Skeletal muscle cell (primary cell): ENCODE data around the gene EFNB2.

Experiments used
- DNase-seq: peaks from one replicate; pipeline ENCODE4 v3.0.0-alpha.2; 2010; ENCODE audit warnings: low read depth
- H3K4me3 ChIP-seq: 2 replicates; pipeline ENCODE4 v1.5.1; 2011; ENCODE audit warnings: low read depth, mild to moderate bottlenecking, control low read depth, low read length, moderate library complexity

The EFNB2 gene

DNA sequence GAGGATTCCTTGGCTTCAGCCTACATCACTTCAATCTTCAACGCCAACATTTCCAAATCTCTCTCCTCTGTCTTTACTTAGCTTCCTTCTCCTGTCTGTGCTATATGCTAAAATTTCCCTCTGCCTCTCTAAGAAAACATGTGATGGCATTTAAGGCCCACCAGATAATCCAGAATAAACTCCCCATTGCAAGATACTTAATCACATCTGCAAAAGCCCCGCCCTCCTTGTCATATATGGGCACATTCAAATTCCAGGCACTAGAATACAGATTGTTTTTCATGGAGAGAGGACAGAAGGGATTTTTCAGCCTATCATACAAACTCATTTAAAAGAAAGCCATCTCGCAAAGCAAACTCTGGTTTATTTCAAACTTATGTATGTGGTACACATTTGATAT is 16.3 kb upstream of the EFNB2 start:
- no peak for DNase-seq
- no peak overlapping the region for H3K4me3 ChIP-seq

DNA sequence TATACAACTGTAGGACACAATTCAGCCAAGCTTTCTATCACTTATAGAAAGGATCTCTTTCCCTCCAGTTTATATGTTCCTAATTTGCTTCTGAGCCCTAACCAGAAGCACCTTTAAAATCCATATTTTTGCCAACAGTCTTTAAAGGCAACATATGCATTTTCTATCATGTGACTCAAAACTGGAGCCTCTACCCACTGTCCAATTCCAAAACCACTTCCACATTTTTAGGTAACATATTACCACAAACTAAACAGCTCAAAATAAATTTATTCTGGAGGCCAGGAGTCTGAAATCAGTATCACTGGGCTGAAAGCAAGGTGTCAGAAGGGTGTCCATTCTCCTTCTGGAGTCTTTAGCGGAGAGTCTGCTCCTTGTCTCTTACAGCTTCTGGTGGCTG is 15.9 kb upstream of the EFNB2 start:
- DNase-seq, result no peak
- no peak overlapping the region for H3K4me3 ChIP-seq

DNA sequence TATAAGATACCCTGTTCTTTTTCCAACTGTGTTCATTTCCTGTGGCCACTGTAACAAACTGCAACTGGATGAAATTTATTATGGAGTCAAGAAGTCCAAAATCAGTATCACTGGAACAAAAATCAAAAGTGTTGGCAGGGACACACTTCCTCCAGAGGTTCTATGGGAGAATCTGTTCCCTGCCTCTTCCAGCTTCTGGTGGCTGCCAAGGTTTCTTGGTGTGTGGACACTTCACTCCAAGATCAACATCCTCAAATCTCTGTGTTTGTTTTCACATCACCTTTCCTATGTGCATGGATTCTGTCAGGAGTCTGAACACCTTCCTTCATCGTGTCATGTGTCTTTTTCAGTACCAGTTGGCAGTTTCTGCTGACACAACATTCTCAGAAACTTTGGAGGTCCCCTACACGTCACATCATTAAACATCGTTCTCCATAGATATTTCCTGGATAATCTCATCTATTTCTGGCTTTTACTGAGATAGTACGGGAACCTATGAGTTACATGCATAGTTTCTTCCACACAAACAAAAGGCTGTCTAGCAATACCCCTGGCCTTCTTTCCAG is 15.2 kb upstream of the EFNB2 start:
- no peak for DNase-seq
- H3K4me3 ChIP-seq, result no peak overlapping the region

DNA sequence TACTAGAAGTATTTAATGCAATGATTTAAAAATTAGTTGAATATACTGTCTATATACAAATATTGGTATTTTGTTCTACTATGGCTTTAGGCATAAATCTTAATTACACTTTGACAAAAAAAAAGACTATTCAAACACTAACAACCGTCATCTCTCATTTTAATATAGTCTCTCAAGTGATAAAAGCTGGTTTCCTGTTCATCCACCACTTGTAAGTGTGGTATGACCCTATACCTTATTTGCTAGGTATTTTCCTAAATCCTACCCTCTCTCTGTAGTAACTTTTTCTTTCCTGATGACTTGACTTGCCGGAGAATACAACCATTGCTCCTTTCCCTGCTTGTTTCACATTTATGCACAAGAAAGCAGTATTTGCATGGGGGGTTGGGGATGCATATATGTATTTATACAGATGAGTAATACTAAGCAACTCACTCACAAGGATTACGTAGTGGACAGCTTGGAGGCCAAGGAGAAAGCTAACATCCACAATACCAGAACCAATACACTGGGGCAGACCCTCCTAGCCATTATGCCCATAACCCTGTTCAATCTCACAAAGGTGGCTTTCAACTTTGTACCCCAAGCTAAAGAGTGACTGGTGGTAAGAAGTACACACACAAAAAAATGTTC is 12.7 kb upstream of the EFNB2 start:
- no peak for DNase-seq
- no peak overlapping the region for H3K4me3 ChIP-seq

DNA sequence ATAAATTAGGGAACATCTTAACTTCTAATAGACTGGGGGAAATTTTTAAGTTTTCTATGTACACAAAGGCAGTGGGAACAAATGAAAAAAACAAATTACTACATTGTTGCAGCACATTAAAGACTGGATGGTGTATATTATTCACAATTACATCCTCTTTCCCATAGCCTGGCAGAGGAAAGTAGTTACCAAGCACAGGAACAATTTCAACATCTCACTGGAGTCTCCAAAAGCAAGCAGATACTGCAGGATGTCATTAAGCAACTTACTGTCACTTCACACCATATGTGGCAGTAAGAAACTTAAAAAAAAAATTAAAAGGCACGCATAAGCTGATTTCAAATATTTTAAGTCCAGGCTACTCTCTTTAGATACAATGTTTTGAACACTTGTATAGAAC is 6.4 kb upstream of the EFNB2 start:
- DNase-seq, result no peak
- no peak overlapping the region for H3K4me3 ChIP-seq

DNA sequence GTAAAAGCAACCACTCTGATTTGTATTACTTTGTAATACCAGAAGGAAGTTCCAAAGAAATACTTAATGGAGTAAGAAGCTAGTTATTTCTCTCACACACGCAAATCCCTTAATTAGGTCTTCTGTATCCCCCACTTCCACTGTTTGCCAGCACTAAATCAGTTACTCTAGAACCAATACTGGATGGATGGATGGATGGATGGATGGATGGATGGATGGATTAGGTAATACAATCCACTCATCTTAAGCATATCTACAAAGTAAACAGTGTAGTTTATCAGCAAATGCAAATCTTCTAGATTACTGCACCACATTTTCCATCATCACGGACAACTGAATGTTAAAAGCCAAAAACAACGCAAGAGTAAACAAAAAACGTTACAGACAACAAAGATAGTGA is 5.2 kb upstream of the EFNB2 start:
- DNase-seq, result no peak

DNA sequence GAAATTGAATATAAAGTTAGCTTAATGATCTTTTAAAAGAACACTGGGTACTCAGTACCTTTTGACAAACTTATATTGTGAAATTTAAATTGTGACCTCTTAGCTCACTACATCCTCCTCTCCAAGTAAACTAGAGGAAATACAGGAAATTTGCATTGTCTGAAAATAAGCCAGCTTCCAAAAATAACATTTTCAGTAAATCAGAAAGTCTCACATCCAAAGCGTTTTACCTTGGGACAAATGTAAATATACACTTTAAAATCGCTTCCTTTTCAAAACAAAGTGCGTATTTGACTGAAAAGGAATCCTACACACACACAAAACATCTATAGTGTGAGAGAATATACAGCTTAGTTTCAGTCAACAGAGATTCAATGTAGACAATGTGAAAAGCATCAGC is 2.1 kb upstream of the EFNB2 start:
- no peak overlapping the region for H3K4me3 ChIP-seq
- DNase-seq, result no peak

More for the DNA sequence above, 5.2 kb upstream of the EFNB2 start:
- H3K4me3 ChIP-seq, result no peak overlapping the region

DNA sequence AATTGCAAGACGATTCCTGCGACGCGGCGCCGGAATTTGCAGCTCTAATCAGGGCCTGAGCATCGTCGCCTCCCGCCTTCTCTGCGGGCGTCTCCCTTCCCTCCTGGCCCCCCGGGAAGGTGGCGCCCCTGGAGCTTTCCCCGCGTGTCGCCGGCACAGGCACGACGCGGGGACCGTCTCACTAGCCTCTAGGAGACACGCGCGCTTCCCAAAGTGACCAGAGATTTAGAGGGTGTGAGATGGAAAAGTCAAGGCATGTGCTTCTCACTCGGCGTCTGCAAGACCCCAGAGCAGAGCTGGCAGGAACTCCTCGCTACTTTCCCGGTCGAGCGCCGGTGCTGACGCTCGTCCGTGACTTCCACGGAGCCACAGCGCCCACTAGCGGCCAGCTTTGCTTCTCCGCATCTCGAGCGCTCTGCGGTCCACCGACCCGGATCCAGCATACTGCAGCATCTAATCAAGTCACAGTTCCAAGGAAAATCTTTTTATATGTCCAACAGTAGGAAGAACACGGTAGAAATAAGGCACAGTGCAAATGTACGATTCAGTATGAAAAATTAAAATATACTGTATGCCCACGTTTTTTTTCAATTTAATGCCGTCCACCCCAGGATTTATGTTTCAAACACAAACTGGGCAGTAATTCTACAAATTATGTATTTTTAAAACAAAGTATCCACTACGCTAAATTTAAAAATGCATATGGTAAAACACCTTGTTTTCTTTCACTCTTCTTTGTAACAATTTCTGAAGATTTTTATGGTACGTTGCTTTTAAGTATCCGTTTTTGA is 977 bp upstream of the EFNB2 start:
- H3K4me3 ChIP-seq, result peak overlapping the region; percentile 73
- DNase-seq, result peak; percentile 60

DNA sequence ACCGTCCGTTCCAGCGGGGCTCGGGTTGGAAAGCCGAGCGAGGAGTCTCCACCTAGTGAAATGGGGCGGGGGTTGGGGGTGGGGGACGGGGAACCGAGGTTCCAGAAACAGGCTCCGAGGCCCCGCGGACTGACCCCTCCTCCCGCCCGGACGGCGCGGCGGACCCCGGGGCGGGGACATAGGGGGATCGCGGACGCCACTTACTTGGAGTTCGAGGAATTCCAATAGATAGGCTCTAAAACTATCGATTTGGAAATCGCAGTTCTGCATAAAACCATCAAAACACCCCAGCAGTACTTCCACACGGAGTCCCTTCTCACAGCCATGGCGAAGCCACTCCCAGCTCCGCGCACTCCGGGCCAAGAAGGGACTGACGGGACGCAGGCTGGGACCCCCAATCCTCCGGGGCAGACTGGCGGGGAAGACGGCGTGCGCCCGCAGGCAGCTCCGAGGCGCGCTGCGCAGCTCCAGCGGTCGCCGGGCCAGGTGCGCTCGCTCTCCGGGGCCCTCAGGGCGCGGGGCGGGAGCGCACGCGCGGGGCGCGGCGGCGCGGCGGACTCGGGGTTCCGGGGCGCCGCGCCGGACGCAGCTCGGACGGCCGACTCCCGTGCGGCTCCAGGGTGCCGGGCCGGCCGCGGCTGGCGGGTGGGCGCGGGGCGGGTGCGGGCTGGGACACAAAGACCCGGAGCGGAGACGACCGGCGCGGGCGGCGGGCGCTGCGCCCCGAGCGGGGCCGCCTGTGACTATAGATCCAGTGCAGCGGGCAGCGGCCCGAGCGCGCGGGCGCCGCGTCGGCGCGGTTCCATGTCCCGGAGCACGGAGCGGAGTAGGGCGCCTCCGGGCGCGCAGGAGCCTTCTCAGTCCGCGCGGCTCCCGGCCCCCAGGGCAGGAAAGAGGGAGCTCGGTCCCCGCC is 567 bp downstream of the EFNB2 start:
- H3K4me3 ChIP-seq, result peak overlapping the region; percentile 73
- no peak for DNase-seq

DNA sequence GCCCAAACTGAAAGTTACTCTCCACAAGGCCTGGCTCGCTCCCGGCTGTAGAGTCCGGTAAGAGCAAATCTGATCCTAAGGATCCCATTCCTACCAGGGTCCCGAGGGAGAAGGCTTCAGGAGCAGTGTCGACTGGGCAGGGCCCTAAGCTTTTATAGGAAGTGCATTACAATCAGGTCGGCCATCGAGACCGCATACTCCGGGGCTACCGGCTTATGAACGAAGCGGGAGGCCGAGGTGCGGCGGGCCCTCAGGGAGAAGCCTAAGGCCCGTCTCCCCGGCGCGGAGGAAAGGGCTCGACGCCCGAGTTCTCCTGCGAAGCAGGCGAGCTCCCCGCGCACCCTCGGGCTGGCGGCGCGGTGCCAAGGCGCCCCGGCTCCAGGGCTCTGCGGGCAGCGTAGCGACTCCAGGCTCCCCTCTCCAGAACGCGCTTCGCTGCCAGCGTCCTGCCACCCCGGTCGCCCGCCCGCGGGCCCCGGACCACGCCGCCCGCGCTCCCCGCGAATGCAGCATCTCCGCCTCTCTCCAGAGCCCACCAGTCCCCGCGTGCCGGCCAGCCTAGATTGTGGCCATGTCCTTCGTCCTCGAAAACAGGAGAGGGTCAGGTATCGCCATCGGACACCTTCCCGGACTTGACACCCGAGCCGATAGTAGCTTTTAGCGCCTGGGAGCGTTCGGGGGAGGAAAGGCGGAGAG is 1.4 kb downstream of the EFNB2 start:
- DNase-seq, result no peak
- H3K4me3 ChIP-seq, result peak overlapping the region; percentile 73

DNA sequence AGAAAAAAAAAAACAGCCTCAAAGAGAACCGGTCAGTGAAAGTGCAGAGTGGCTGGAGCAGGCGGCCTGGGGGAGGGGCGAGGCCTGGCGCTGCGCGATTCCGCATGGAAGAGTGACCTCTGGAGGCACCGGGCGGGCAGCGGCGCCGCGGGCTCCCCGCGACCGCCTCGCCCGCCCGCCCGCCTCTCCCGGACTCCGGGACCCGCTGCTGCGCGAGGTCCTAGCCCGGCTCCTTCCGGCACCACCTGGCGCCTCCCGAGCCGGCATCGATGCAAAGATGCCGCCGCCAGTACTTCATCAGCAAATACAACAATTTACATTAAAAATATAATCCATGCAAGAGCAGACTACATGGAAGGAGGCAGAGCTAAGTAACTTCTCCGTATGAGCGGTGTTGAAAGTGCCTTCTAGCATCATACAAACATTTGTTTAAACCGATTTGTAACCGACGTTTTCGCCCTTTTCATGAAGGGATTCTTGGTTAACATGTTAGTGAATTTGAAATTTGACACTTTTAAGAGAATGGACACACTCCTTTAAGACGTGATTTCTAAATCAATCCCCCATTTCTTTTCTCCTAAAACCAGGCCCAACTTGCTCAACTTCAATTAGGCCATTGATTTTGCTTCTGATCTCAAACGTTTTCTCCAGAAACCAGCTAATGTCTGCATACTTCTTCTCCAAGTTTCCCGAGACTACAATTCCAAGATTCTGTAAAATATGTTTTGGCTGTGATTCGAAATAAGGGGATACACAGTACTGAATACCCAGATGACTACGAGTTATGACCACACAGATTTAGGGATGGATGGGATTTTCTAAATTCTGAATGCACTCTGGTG is 2.1 kb downstream of the EFNB2 start:
- DNase-seq, result no peak
- peak overlapping the region; percentile 73 for H3K4me3 ChIP-seq

DNA sequence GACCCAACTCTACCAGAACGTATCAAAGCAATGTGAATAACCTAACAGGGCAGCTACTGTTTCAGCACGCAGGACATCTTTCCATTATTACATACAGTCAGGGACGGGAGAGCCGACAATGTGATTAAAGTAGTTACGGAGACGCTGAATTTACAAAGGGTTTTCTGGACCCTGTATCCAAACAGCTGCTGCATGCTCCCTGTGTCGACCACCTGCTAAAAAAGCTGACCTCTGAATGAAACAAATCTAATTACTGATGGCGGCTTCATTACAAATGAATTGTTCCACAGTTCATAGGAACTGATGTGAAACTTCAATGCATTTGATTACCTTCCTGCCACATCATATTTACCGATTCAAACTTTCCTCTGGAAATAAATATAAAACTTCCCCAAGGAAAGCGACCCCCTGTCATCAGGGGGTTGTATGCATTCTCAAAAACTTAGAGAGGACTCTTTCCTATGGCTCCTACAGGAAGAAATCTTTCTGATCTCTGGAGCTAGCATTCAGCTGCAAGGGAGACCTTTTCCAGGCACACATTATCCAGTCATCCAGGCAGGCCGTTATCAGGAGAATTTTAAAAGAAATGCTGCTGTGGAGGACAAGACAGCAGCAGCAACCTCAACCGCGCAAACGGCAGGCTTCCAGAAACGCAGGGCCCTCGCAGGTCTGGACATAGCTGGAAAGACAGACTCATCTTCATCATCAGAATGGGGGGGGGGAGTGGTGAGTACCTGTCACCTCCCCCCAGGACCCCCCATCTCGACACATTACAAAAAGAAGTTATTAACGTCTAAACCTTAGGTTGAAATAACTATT is 3.1 kb downstream of the EFNB2 start:
- no peak for DNase-seq
- H3K4me3 ChIP-seq, result peak overlapping the region; percentile 73

DNA sequence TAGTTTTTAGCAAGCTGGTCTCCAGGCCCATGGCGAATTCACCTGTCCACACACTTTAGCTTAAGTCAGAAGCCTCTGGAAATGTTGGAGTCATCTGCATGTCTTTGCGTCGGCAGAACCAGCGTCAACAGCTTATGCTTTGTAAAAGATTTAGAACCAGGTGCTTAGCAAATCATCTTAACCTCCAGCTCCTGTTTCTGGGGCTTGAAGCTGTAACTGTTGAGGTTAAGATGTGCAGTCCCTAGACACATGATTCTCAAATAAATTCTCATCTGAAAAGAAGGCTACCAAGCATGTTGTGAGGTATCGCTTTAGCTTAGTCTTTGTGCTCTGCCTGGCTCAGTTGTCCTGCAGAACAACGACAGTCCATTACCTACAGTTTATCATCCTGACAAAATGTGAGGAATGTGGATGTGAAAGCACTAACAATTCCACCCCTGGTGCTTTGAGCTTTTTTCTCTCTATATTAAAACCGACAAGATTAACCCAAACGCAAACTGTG is 4.4 kb downstream of the EFNB2 start:
- DNase-seq, result no peak
- H3K4me3 ChIP-seq, result peak overlapping the region; percentile 73

DNA sequence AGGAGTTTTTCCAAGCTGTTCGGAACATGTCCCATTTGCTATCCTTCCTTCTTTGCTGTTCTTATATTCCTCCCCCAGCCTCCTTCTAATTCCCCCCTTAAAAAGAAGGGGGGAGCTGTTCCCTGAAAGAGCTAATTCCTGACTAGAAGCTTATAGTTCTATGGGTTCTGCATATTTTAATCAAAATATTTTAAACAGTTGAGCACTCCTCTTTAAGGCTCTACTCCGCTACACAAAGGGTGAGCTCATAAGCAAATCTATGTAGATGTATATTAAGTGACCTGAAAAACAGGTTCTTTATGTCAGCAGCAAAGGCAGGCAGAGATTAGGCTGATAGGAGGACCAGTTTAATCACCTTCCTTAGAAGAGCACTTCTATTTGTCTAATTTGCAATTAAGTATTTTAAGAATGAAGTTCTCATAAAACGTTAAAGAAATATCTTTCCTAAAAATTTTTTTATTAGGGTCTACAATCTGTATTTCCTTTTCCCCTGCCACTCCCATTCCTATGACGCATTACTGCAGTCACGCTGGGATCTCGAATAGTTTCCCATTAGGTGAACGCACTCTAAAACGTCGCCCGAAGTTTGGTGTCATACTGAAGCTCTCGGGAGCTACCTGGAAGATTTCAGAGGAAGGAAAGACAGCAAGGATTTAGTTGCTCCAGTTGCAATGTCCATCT is 5.2 kb downstream of the EFNB2 start:
- no peak for DNase-seq

DNA sequence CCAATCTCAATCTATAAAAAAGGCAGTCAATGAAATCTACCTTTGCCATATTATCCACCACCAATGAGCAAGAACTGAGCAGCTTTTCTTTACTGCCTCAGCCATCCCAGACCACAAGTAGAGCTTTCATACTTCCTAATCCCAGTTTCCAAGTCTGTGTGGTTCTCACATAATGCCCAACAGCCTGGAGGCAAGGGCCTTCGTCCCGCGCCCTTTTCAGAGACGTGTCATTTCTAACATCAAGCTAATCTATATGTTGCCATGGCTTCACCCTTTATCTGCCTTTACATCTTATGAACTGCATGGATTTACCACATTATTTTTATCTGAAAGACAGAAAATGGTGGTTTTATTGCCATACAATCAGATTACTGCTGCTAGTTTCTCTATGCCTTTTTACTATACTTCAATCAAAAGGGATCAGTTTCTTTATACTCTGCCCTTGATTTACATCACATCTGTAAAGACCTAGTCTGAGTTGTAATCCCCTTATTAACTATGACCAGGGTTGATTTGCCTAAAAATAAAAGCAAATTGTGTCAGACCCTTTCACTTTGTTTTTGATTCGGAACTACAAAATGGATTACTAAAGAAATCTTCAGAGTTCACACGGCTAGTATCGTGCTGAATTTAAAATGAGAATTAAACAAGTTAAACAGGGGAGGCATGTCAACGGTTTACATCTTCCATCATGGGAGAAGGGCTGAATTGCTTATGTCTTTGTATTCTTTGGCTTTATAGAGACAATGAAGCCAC is 5.9 kb downstream of the EFNB2 start:
- H3K4me3 ChIP-seq, result no peak overlapping the region
- no peak for DNase-seq

More for the DNA sequence above, 5.2 kb downstream of the EFNB2 start:
- H3K4me3 ChIP-seq, result peak overlapping the region; percentile 73

DNA sequence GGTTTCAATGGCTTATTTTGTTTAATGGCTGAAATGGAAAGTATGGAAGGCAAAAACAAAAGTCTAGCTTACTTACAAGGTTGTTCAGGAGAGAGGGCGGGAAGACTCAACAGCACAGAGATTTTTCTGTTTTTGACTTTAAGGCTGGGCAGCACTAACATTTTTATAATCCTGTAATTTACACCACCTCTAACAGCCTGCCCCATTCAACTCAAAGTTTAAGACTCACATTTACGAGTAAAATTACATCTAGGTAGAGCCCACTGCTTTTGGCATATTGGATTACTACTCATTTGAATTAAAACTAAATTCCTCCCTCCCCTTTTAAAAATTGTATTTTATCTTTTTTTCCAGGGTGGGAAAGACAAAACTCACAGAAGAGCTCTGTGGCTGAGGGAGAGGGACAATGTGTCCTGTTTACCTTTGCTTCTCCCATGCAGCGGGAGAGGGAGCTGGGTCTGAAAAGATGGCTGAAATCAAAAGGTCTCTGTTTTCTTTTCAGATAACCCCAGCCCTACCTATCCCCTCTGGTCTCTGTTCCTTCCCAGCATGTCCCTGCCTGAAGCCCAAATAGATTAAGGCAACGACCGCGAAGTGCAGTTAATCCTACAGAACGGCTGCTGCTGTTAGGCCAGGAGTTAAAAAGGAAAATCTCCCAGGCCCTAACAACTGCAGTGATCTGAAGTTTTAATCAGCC is 6.6 kb downstream of the EFNB2 start:
- H3K4me3 ChIP-seq, result no peak overlapping the region
- no peak for DNase-seq
